ENCODE data around the gene ADAM17.

DNA sequence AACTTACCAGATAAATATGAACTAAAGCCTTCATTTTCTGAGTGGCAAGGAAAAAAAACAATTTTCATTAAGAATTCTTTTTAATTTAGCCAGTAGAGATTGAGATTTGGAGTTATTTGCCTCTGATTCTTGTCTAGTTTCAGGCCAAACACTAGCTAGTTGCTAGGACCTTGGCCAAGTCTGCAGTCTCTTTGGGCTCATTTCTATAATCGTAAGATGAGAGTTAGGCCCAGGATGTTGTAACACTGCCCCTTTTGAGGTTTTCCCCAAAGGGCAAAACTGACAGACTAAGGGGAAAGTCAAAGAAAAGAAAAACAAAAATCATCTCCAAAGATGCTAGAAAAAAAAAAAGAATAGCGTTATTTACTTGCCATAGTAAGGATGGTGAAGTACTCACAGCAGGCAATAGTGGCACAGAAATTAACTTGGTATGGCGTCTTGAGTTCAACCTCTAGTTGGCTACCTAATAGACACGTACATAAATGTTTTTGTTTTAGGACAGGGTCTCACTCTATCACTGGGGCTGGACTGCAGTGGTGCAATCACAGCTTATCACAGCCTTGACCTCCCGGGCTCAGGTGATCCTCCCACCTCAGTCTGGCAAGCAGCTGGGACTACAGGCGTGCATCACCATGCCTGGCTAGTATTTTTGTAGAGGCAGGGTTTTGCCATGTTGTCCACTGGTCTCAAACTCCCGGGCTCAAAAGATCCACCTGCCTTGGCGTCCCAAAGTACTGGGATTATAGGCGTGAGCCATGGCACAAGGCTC is 23.0 kb upstream of the ADAM17 start:
- TF ChIP-seq, protein P1, sequence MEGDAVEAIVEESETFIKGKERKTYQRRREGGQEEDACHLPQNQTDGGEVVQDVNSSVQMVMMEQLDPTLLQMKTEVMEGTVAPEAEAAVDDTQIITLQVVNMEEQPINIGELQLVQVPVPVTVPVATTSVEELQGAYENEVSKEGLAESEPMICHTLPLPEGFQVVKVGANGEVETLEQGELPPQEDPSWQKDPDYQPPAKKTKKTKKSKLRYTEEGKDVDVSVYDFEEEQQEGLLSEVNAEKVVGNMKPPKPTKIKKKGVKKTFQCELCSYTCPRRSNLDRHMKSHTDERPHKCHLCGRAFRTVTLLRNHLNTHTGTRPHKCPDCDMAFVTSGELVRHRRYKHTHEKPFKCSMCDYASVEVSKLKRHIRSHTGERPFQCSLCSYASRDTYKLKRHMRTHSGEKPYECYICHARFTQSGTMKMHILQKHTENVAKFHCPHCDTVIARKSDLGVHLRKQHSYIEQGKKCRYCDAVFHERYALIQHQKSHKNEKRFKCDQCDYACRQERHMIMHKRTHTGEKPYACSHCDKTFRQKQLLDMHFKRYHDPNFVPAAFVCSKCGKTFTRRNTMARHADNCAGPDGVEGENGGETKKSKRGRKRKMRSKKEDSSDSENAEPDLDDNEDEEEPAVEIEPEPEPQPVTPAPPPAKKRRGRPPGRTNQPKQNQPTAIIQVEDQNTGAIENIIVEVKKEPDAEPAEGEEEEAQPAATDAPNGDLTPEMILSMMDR (IDR thresholded peaks at IDR 0.05), result no peak
- TF ChIP-seq POLR2A (IDR thresholded peaks at IDR 0.05), result no peak
